Testis (tissue), 3 donors: ENCODE data around the gene BCR. TPM values are rescaled to one million over a fixed set of nuclear protein-coding genes. Genes with fewer than 3 reads are reported as not detected.
A peak's percentile ranks its signal among the peaks of the same experiment; 100 is the strongest.

Source experiments
- DNase-seq: peaks from one replicate; pipeline ENCODE4 v3.0.0-alpha.2; 2019
- H3K27ac ChIP-seq, 2 donors: fragments of 200-600 bp; sonication (generic); one replicate each; pipeline ENCODE4 v1.5.1; 2019
- H3K27me3 ChIP-seq: fragments of 200-600 bp; sonication (generic); one replicate; pipeline ENCODE4 v1.5.1; 2019
- H3K36me3 ChIP-seq: fragments of 200-600 bp; sonication (generic); one replicate; pipeline ENCODE4 v1.5.1; 2017; ENCODE audit warnings: low read depth; ENCODE audit errors: missing control alignments
- H3K4me1 ChIP-seq: fragments of 200-600 bp; sonication (generic); one replicate; pipeline ENCODE4 v1.5.1; 2019
- H3K4me3 ChIP-seq, 2 donors: fragments of 200-600 bp; sonication (generic); one replicate each; pipeline ENCODE4 v1.5.1; 2017 to 2019
- H3K9me3 ChIP-seq: fragments of 200-600 bp; sonication (generic); one replicate; pipeline ENCODE4 v1.5.1; 2017
- POLR2A ChIP-seq: fragments of 450-650 bp; IDR thresholded peaks from one replicate; pipeline ENCODE4 v1.6.1; 2017; ENCODE audit warnings: antibody characterized with exemption, mild to moderate bottlenecking, moderate library complexity
- whole genome bisulfite sequencing, 2 donors: methylation state at CpG; one replicate each; pipeline ENCODE4 v1.1.5; 2018; 5-methylcytosine and 5-hydroxymethylcytosine counted together
- intact Hi-C: fragments of 100-400 bp; cut with DNase I; formaldehyde crosslinking; loops from one replicate; pipeline ENCODE4 v1.15.1; 2023; ENCODE audit warnings: low total_unique reads
- polyA plus RNA-seq: library from polyadenylated mRNA; stranded (reverse); fragments of 350-450 nt; fragmentation: Illumina TruSeq; extraction: RNeasy Lipid Tissue Mini Kit (QIAGEN cat#74804); gene quantifications from one replicate; pipeline ENCODE4 v1.2.3, GENCODE V29; 2014; ENCODE audit warnings: low read depth, low replicate concordance; ENCODE audit not compliant: insufficient read depth
- total RNA-seq, 2 donors: library from RNA; depleted of rRNA; stranded (reverse); fragments of >200 nt; gene quantifications; one replicate each; pipeline ENCODE4 v1.2.3, GENCODE V29; 2016
- TF ChIP-seq, protein P1 (sequence below), 3 experiments: fragments of 450-650 bp in 2 of 3; fragments of 200-600 bp in 1 of 3; sonication (generic) in 1 of 3; IDR thresholded peaks; one replicate each; pipeline ENCODE4 v1.5.1; 2016 to 2019; ENCODE audit warnings: antibody characterized with exemption in 3 of 3, mild to moderate bottlenecking in 2 of 3, moderate library complexity in 1 of 3

The BCR gene
- total and polyA plus RNA-seq, 3 donors from 2014 or later = 52.5 to 108 (median 105) TPM

DNA sequence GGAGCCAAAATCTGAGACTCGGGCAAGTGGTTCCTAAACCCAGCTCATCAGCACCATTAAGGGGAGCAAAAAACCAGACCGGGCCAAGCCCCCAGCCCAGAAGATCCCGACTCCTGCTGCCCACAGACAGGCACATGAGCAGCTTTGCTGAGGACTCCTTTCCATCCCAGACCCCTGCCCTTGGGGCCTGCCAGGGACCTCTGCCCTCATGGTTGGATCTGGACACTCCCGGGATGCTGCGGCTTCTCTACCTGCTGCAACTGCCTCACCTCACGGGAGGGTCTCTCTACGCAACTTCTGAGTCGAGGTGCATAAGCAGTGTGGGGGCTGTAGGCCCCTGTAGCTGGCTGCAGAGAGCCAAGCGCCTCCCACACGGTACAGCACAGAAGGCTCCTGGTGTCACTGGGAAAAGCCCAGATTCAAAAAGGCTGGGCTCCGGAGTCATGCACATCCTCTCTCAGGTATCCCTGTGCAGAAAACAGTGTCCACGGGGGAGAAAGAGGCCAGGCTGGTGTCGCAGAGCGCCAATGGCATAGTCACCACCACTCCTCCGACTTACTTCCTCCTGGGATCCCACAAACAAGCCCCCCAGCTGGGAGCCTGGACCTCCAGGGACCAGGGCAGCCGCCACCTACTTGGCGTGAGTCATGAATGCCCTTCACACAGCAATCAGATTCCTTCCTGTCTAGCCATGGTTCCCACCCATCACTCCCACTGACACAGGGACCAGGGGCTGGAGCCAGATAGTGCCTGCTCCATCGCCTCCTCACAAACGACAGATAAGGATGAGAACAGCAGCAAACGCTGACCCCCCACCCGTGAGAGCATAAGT, 122.1 kb downstream of the BCR start:
- H3K27me3 ChIP-seq = no peaks in the 10 kb centered on the region
- no peak overlapping the region for H3K27ac ChIP-seq
- no peak for DNase-seq
- intact Hi-C loops = no loop called here
- H3K9me3 ChIP-seq = no peaks in the 10 kb centered on the region
- H3K4me1 ChIP-seq = peaks cover 23% of the 10 kb centered on the region
- TF ChIP-seq, protein P1, sequence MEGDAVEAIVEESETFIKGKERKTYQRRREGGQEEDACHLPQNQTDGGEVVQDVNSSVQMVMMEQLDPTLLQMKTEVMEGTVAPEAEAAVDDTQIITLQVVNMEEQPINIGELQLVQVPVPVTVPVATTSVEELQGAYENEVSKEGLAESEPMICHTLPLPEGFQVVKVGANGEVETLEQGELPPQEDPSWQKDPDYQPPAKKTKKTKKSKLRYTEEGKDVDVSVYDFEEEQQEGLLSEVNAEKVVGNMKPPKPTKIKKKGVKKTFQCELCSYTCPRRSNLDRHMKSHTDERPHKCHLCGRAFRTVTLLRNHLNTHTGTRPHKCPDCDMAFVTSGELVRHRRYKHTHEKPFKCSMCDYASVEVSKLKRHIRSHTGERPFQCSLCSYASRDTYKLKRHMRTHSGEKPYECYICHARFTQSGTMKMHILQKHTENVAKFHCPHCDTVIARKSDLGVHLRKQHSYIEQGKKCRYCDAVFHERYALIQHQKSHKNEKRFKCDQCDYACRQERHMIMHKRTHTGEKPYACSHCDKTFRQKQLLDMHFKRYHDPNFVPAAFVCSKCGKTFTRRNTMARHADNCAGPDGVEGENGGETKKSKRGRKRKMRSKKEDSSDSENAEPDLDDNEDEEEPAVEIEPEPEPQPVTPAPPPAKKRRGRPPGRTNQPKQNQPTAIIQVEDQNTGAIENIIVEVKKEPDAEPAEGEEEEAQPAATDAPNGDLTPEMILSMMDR (IDR thresholded peaks at IDR 0.05) = no peak
- no peak for TF ChIP-seq POLR2A
- H3K4me3 ChIP-seq = no peak overlapping the region
- H3K36me3 ChIP-seq = no peaks in the 10 kb centered on the region
- 71 to 78% methylated on average over 19 to 21 of the region's 21 CpGs for WGBS, 2 donors

DNA sequence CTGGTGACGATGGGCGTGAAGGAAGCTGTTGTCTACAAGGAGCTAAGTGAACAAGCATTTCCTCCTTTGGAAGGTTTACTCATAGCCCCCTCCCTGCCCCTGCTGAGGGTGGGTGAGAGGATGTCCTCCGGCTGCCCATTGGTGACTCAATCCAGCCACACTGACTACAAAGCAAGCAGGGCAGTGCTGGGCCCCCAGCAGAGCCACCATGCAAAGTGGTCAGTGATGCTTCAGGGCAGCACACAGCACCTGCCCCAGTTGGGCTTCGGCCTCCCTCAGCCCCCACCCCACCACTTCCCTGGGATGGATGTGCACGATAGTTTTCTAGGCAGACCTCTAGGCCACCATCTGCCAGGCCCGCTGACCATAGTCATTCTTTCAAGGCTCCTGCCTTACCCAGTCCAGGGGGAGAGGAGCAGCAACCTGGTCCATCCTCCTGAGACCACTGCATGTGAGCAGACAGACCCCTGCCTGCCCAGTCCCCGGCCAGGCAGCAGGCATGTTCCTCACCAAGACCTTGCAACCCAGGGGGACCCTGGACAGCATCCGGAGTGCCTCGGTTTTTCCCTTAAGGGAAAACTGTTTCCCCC, 125.1 kb downstream of the BCR start:
- intact Hi-C loops = no loop called here
- Histone ChIP-seq H3K27ac (peak overlapping the region; percentile 95), H3K27me3 (no peaks in the 10 kb centered on the region), H3K4me1 (peaks cover 23% of the 10 kb centered on the region), H3K36me3 (no peaks in the 10 kb centered on the region), H3K9me3 (no peaks in the 10 kb centered on the region), H3K4me3 (no peak overlapping the region)
- TF ChIP-seq, protein P1 (IDR thresholded peaks at IDR 0.05) = no peak
- TF ChIP-seq POLR2A = no peak
- DNase-seq = peak; percentile 26
- 61 to 71% methylated on average over 5 to 9 of the region's 9 CpGs for WGBS, 2 donors

DNA sequence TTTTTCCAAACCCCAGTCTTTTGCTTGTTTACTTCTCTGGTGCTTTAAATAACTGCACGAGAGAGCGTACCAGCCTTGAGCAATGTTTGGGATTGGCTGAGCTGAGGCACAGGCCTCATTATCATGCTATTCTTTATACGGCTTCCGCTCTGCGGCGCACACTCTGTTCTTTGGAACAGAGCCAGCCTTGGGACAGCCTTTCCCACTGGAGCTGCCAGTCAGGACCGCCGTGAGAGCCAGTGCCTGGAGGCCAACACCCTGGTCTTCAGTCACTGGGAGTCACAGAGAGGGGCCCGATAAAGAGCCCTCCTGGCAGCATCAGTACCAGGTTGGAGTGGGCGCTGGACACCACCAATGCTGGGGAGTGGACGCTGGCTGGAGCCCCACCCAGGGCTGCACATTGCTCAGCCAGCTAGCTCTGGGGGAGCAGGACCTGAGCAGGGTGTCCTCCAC, 125.6 kb downstream of the BCR start:
- peak overlapping the region; percentile 95 for H3K27ac ChIP-seq
- WGBS, 2 donors = 14 to 40% methylated on average over 9 to 11 of the region's 11 CpGs
- peak; percentile 93 for DNase-seq
- no peaks in the 10 kb centered on the region for H3K36me3 ChIP-seq
- TF ChIP-seq, protein P1 (IDR thresholded peaks at IDR 0.05) = no peak
- no peak for TF ChIP-seq POLR2A
- H3K9me3 ChIP-seq = no peaks in the 10 kb centered on the region
- peaks cover 23% of the 10 kb centered on the region for H3K4me1 ChIP-seq
- H3K27me3 ChIP-seq = no peaks in the 10 kb centered on the region
- H3K4me3 ChIP-seq = no peak overlapping the region
- intact Hi-C loops = no loop called here

DNA sequence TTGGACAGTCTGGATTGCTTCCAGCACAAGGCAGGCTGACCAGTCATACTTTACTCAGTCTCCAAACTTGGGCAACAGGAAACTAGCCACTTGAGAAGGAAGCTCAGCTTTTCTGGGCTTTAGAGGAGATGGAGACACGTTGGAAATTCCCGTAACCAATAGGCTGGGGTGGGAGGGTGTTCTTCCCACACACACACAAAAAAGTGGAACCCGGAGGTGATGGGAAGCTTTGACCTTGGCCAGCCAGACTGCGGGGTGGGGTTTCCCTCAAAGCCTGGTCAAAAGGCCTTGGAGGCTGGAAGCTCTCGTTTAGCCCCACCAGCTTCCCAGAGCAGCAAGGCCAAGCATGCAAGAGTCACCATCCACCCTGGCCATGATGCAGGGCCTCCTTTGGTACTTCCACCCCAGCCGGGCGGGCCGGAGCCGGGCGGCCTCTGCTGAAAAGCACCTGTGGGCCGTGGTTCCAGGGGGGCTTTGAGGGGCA, 126.2 kb downstream of the BCR start:
- 18 to 47% methylated on average over 4 to 11 of the region's 11 CpGs for WGBS, 2 donors
- H3K4me3 ChIP-seq = no peak overlapping the region
- H3K27me3 ChIP-seq = no peaks in the 10 kb centered on the region
- H3K27ac ChIP-seq = peak overlapping the region; percentile 95
- TF ChIP-seq, protein P1 (IDR thresholded peaks at IDR 0.05) = no peak
- no peak for TF ChIP-seq POLR2A
- peak; percentile 63 for DNase-seq
- peaks cover 23% of the 10 kb centered on the region for H3K4me1 ChIP-seq
- no peaks in the 10 kb centered on the region for H3K36me3 ChIP-seq
- intact Hi-C loops = no loop called here
- no peaks in the 10 kb centered on the region for H3K9me3 ChIP-seq
